Raji (cell line): ENCODE data around the gene STEAP4.

Source experiments
- POLR2A ChIP-seq: IDR thresholded peaks from 2 replicates; pipeline ENCODE4 v1.6.1; 2011; ENCODE audit warnings: low read depth, low read length, control low read depth; ENCODE audit not compliant: insufficient read depth

Gene STEAP4

DNA sequence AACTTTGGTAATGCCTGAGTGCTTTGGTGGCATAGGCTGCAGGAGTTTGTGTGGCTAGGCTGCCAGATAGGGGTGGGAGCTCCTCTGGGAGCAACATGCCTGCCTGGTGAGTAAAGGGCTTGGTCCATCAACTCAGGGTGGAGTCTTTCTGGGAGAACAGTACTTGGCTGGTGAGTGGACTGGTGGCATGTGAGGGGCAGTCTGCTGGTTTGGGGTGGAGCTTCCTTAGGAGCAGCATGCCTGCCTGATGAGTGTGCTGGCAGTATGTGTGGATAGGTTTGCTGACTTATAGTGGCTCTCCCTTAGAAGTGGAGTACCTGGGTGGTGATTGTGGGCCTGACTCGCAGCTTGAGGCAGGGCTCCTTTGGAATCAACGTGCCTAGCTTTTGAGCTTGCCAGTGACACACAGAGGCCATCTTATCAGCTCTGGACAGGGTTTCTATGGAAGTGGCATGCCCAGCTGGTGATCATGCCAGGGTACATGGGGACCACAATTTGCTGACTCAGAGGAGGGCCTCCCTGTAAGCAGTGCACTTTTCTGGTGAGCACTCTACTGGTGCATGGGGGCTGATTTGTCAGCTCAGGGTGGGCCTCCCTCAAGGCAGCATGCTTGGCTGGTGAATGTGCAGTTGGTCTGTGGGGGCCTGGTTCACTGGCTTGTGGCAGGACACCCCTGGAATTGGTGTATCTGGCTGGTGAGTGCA lies 51.8 kb downstream of the STEAP4 start:
- TF ChIP-seq POLR2A = no peak

DNA sequence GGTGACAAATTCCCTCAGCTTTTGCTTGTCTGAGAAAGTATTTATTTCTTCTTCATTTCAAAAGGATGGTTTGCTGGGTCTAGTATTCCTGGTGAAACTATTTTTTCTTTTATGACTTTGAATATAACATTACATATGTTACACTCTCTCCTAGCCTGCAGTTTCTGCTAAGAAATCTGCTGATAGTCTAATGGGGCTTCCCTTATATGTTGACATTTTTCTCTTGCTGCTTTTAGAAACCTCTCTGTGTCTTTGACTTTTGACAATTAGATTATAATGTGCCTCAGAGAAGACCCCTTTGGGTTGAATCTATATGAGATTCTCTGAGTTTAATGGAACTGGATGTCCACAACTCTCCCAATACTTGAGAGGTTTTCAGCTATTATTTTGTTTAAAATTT lies 53.1 kb downstream of the STEAP4 start:
- TF ChIP-seq POLR2A = no peak

DNA sequence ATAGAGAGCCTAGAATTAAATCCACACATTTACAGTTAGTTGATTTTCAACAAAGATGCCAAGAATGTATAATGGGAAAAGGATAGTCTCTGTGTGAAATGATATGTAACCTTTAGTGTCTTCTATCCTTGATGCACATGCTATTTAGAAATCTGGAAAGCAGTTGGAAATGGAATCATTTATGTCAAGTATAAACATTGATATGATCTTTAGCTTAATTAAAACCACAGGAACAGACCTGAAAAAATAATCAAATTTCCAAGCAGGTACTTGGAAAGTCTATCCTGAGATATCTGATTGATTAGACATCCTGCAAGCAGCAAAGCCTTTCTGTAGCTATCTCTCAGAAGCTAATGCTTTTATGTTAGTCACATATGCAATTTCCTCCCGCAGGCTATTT lies 62.4 kb downstream of the STEAP4 start:
- no peak for TF ChIP-seq POLR2A

DNA sequence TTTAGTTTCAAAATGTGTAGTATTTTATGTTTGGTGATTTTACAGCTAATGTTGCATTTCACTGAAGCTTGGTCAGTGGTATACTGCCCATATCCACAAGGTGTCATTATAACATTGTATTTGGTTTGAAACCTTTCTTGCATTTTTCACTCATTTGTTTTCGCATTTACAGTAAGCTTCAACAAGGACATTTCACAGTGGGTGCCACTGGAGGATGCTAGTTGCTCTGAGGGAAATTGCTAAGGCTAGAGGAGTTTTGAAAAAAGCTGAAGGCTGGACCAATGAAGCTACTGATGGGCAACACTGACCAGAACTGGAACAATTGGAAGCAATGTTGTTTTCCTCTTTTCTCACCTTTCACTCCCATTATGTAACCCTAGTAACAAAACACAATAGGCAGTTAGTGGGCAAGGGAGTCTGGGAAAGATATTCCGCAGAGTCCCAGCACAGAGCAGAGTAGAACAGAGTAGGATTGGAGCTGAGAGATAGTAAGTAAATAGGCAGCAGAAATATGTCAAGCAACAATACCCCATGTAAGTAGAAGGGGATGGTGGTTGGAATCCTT lies 63.3 kb downstream of the STEAP4 start:
- no peak for TF ChIP-seq POLR2A

DNA sequence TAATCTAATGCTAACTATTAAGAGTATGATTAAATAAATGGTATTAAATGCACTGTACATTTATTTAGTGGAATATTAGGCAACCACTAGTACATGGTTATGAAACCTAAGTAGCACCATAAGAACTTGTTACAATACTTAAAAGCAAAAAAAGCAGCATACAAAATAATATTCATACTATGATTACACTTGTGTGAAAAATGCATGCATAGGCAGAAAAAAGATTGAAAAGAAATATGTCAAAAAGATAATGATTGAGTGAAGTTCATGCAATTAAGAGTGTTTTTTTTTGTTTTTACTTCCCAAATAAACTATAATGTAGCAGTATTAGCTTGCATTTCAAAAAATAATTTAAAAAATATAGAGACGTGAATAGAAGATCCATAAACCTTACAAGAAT lies 66.8 kb downstream of the STEAP4 start:
- TF ChIP-seq POLR2A = no peak

DNA sequence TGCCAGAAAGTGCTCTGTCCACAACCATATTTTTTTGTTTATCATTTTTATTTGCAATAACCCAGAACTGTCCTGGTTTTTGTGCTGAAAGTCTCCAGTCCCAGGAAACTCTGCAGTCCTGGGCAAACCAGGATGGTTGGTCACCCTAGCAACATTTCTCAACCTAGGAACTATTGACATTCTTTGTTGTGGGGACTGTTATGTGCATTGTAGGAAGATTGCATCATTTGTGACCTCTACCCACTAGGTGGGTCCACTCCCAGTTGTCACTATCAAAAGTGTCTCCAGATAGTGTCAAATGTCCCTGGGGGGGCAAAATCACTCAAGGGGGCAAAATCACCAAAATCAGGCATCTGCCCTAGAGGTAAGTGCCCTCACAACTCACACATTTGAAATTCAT lies 72.9 kb downstream of the STEAP4 start:
- TF ChIP-seq POLR2A = no peak

DNA sequence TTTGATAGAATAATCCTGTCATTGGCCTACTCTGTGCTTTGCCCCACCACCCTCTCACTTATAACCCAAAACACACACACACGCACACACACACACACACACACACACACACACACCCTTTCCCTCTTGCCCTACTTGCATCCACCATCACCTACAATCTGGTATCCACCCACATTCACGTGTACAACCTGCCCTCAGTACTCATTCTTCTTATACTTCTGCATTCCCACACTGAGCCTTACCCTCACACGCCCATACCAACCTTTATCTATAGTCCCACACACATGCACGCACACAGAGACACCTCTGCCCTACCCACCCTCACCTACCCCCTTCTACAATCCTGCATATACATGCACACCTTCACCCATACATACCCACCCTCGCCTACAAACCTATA lies 76.0 kb downstream of the STEAP4 start:
- TF ChIP-seq POLR2A = no peak

DNA sequence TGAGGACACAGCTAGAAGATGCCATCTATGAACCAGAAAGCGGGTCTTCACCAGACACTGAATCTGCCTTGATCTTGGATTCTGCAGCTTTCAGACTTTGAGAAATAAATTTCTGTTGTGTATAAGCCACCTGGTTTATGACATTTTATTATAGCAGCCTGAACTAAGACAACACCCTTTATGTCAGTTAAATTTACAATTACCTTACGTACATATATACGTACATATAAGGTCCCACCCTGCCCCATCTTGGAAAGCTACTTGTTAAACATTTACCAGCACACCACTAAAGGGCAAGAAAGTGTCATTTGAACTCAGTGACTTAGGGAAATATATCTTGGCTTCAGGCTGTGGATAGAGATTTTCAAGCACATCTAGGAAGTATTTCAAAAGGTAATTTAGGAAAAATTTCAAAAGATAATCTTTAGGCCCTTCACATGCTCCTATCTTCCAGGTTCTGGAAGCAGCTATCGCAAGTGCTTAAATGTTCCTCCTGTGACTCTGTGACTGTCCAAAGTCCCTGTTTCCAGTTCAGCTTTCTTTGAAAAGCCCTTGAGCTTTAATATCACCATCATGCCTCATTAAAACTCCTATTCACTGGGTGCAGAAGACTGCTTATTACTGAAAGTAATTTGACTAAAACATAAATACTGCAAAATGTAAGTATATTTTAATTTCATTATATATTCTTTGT lies 77.2 kb downstream of the STEAP4 start:
- no peak for TF ChIP-seq POLR2A

DNA sequence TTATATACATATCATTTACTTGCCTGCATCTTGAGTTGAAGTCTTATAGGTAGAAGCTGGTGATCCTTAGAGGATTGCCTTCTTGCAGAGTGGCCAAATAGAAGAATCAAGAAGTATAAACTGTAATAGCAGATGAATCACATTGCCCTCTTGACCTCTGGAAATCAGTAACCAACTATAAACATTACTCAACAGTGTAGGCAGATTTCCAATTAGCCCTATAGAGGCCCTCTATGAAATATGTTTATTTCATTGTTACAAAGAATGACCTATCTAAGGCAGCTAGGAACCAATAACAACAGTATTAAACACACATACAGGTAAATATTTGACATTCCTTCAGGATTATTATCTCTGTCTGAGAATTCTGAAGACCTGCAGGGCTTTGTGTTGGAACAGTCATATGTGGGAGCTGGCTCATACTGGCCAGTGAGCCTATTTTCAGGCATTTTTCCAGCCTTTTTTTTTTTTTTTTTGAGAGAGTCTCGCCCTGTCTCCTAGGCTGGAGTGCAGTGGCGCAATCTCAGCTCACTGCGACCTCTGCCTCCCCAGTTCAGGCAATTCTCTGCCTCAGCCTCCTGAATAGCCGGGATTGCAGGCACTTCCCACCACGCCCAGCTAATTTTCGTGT lies 79.7 kb downstream of the STEAP4 start:
- no peak for TF ChIP-seq POLR2A

DNA sequence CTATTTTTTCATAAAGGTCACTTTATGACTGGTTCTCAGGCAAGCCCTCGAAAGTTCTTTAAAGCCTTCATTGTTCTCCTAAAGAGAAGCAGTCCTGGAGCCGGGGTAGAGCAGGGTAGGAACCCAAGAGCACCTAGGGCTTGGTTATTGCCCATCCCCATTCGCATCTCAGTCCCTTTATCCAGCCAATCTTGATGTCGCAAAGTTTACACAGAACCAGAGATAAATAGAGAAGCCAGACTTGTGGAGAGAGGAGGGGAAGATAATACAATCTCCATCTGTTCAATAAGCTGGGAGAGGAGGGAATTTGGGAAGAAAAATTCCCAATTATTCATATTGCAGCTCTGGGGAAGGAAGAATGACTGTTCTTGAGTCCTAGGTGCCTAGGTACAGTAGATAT lies 80.5 kb downstream of the STEAP4 start:
- TF ChIP-seq POLR2A = no peak

DNA sequence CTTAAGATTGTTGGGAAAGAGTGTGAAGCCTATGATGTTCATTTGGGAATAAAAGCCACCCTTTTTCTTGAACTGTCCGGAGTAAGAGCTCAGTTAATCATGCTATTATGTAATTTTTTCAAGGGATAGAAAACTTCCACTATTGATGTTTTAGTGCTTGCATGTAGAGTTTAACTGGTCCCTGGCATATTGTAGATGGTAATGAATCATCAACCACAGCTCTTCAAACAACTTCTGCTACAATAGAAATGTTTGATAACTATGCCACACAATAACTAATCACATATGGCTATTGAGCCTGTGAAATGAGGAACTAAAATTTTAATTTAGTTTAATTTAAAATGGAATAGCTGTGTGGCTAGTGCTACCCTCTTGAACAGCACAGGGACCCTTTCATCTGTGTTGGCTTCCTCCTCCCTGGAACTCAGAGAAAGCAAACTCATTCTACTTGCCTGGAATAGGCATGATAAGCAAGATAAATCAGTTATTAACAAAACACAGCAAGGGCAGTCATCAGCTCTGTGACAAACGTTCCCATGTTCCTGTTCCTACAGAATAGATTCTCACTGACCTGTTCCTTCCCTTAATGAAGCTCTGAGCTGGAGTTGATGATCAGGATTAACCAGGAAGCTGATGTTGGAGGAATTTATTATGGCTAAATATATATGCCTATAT lies 82.0 kb downstream of the STEAP4 start:
- TF ChIP-seq POLR2A = no peak

DNA sequence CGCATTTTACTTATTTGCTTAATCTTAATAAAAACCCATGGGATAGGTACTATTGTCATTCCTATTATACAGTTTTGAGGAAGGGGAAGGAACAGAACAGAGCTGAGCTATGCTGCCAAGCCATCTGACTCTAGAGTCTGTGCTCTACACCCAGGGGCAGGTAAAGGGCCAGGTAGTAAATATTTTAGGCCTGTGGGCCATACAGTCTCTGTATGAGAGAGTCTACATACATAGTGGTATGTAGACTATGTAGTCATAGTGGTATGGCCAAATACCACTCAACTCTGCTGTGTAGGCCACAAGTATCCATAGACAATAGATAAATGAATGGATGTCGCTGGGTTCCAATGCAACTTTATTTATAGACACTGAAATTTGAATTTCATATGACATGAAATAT lies 83.4 kb downstream of the STEAP4 start:
- TF ChIP-seq POLR2A = no peak
